ENCODE results near the gene GASK1A. TPM values are rescaled to one million over a fixed set of nuclear protein-coding genes. Genes with fewer than 3 reads are reported as not detected.
"Not testable (repeated sequence)": the region's sequence is repeated elsewhere in the genome, so short reads cannot be mapped to it uniquely, and the experiment has no call there.

The GASK1A gene
- total and polyA plus RNA-seq, 2 of the 8 experiments (the other 6 are each of a cell fraction or from before 2014, with no cell fraction given) = 4.7 to 7.9 TPM

- FAIRE-seq; H3K56ac ChIP-seq (replicated peaks; ENCODE audit: insufficient read length, low read depth, low read length); H2BK120ac ChIP-seq (replicated peaks; ENCODE audit: low read depth, low read length); H4K8ac ChIP-seq (ENCODE audit: extremely low read depth, insufficient read depth, low read length); H3K36me3 ChIP-seq (ENCODE audit: control insufficient read depth in 2 of 4, insufficient read depth in 4 of 4, low read length in 3 of 4); H2AK5ac ChIP-seq (ENCODE audit: low read depth, low read length); H2BK5ac ChIP-seq (ENCODE audit: low read depth, low read length); H3K23me2 ChIP-seq (ENCODE audit: low read depth, low read length); H3K23ac ChIP-seq (ENCODE audit: insufficient read length); H3K9ac ChIP-seq (replicated peaks in 1 of 4; ENCODE audit: extremely low read depth in 1 of 4, low read depth in 3 of 4, low read length in 3 of 4); H2BK12ac ChIP-seq (ENCODE audit: low read depth, low read length); H3K4me3 ChIP-seq (ENCODE audit: extremely low read depth in 1 of 4, insufficient read depth in 2 of 4, low read depth in 3 of 4, low read length in 4 of 4); H3K4ac ChIP-seq (replicated peaks; ENCODE audit: insufficient read length, low read depth, low read length); H2BK15ac ChIP-seq (ENCODE audit: low read length); H3K4me2 ChIP-seq (ENCODE audit: insufficient read depth in 1 of 2, low read depth in 2 of 2, low read length in 2 of 2); H2AFZ ChIP-seq (ENCODE audit: low read length); DNase-seq (ENCODE audit: low read depth in 1 of 2, low spot score in 2 of 2); POLR2A ChIA-PET (ENCODE audit: partially characterized antibody); H3K79me1 ChIP-seq (ENCODE audit: low read depth, low read length); H4K91ac ChIP-seq (replicated peaks; ENCODE audit: insufficient read length, low read length); H3K27me3 ChIP-seq (replicated peaks in 1 of 4; ENCODE audit: control insufficient read depth in 3 of 4, extremely low read depth in 1 of 4, insufficient read depth in 3 of 4, low read length in 3 of 4); H3K79me2 ChIP-seq (ENCODE audit: control insufficient read depth in 1 of 2, insufficient read depth in 2 of 2, low read length in 2 of 2); H2BK20ac ChIP-seq (ENCODE audit: low read length); H4K5ac ChIP-seq (ENCODE audit: insufficient read length, low read depth, low read length); H3K27ac ChIP-seq (ENCODE audit: low read depth, low read length); H4K20me1 ChIP-seq (replicated peaks in 1 of 2; ENCODE audit: control insufficient read depth in 1 of 2, insufficient read depth in 2 of 2, low read length in 2 of 2); H3K4me1 ChIP-seq (replicated peaks in 1 of 4; ENCODE audit: control insufficient read depth in 3 of 4, insufficient read depth in 4 of 4, low read length in 3 of 4); H3K14ac ChIP-seq (ENCODE audit: insufficient read length); H3K18ac ChIP-seq (ENCODE audit: extremely low read depth, low read length): not testable (repeated sequence)
- 91% methylated on average over 3 of the region's 3 CpGs; no CpG with 5 or more reads in 1 of the 2 experiments for WGBS, 2 experiments (ENCODE audit: extremely low coverage in 1 of 2, insufficient coverage in 1 of 2, insufficient read length in 1 of 2, insufficient replicate concordance in 2 of 2, low coverage in 1 of 2, low lambda C conversion rate in 2 of 2, missing lambda C conversion rate in 1 of 2)
- H3K9me3 ChIP-seq (ENCODE audit: insufficient read depth in 2 of 2, low read depth in 1 of 2, low read length in 1 of 2) = peaks cover 18 to 28% of the 10 kb centered on the region in 2 experiments
- CTCF ChIA-PET (ENCODE audit: partially characterized antibody) = interaction anchor here (10.1 kb wide), 1 partner anchor 13 kb away, joined by 51 read pairs; no protein-coding TSS in a partner anchor
These were observed 4.2 kb upstream of the GASK1A start for GRCh38 chr3:42974906-42975305.
